NOMO-1 treated with dmso at 0.1 percent for 144 hours (cell line): ENCODE results near the gene C1QA.
"Not testable (repeated sequence)": the region's sequence is repeated elsewhere in the genome, so short reads cannot be mapped to it uniquely, and the experiment has no call there.

ENCODE experiments used
- DNase-seq: peaks from one replicate; lab custom pipeline; 2025; ENCODE audit not compliant: unreplicated experiment; lab: John Stamatoyannopoulos, UW

C1QA gene

GRCh38 chr1:22671999-22672398 is 35.6 kb downstream of the C1QA start:
- DNase-seq, result no peak

GRCh38 chr1:22673486-22674409 is 37.3 kb downstream of the C1QA start:
- DNase-seq, result peak; percentile 22

- DNase-seq, result no peak
Measured at GRCh38 chr1:22674410-22674749, 38.0 kb downstream of the C1QA start.

GRCh38 chr1:22676151-22676550 is 39.7 kb downstream of the C1QA start:
- not testable (repeated sequence) for DNase-seq

GRCh38 chr1:22676916-22677583 is 40.6 kb downstream of the C1QA start:
- no peak for DNase-seq

GRCh38 chr1:22677931-22678896 is 41.8 kb downstream of the C1QA start:
- DNase-seq, result no peak

- DNase-seq, result no peak
Measured at GRCh38 chr1:22680726-22681125, 44.3 kb downstream of the C1QA start.

GRCh38 chr1:22681556-22682276 is 45.3 kb downstream of the C1QA start:
- no peak for DNase-seq

GRCh38 chr1:22683547-22683946 is 47.1 kb downstream of the C1QA start:
- no peak for DNase-seq

GRCh38 chr1:22685591-22686059 is 49.2 kb downstream of the C1QA start:
- no peak for DNase-seq

- DNase-seq, result no peak
Measured at GRCh38 chr1:22687191-22687590, 50.8 kb downstream of the C1QA start.

- no peak for DNase-seq
Measured at GRCh38 chr1:22688466-22688865, 52.0 kb downstream of the C1QA start.
